ENCODE results near the gene ATP4A.

ATP4A gene

GRCh38 chr19:35516310-35516709 is 47.1 kb downstream of the ATP4A start:
- Histone ChIP-seq H3K27me3 (replicated peaks in 2 of 5; ENCODE audit: control insufficient read depth in 4 of 5, insufficient read depth in 5 of 5, low read length in 4 of 5) (peaks cover 0 to 21% (median 12%) of the 10 kb centered on the region in 5 experiments), H3K9me3 (ENCODE audit: control extremely low read depth in 1 of 5, control insufficient read depth in 4 of 5, insufficient read depth in 2 of 5, low read depth in 1 of 5, low read length in 4 of 5) (no peaks in the 10 kb centered on the region), H3K4me3 (ENCODE audit: control insufficient read depth in 1 of 7, extremely low read depth in 1 of 7, insufficient read depth in 4 of 7, low read depth in 2 of 7, low read length in 6 of 7) (no peak overlapping the region), H3K27ac (ENCODE audit: insufficient read depth in 1 of 2, low read depth in 1 of 2, low read length in 2 of 2, poor library complexity in 1 of 2, severe bottlenecking in 2 of 2) (no peak overlapping the region), H3K4me1 (ENCODE audit: control extremely low read depth in 1 of 4, control insufficient read depth in 4 of 4, insufficient read depth in 4 of 4, low read length in 3 of 4) (peaks cover 0 to 2% (median 0%) of the 10 kb centered on the region in 4 experiments), H3K36me3 (ENCODE audit: control insufficient read depth in 4 of 4, insufficient read depth in 4 of 4, low read length in 3 of 4) (no peaks in the 10 kb centered on the region)
- POLR2A ChIA-PET: no interaction called here
- no CpG with 5 or more reads among the region's 3 CpGs for WGBS (ENCODE audit: insufficient coverage)
- CTCF ChIA-PET: interaction anchor here (0.6 to 1.7 kb wide), 8 partner anchors 8 to 104 kb away, joined by 3 to 5 read pairs (median 4); no protein-coding TSS in a partner anchor
- DNase-seq: no peak

- Histone ChIP-seq H3K4me1 (ENCODE audit: control extremely low read depth in 1 of 4, control insufficient read depth in 4 of 4, insufficient read depth in 4 of 4, low read length in 3 of 4) (peaks cover 0 to 16% (median 13%) of the 10 kb centered on the region in 4 experiments), H3K9me3 (ENCODE audit: control extremely low read depth in 1 of 5, control insufficient read depth in 4 of 5, insufficient read depth in 2 of 5, low read depth in 1 of 5, low read length in 4 of 5) (no peaks in the 10 kb centered on the region), H3K36me3 (ENCODE audit: control insufficient read depth in 4 of 4, insufficient read depth in 4 of 4, low read length in 3 of 4) (no peaks in the 10 kb centered on the region), H3K4me3 (ENCODE audit: control insufficient read depth in 1 of 7, extremely low read depth in 1 of 7, insufficient read depth in 4 of 7, low read depth in 2 of 7, low read length in 6 of 7) (no peak overlapping the region), H3K27me3 (replicated peaks in 2 of 5; ENCODE audit: control insufficient read depth in 4 of 5, insufficient read depth in 5 of 5, low read length in 4 of 5) (peaks cover 0 to 41% (median 20%) of the 10 kb centered on the region in 5 experiments), H3K27ac (ENCODE audit: insufficient read depth in 1 of 2, low read depth in 1 of 2, low read length in 2 of 2, poor library complexity in 1 of 2, severe bottlenecking in 2 of 2) (no peak overlapping the region)
- POLR2A ChIA-PET: no interaction called here
- DNase-seq: no peak
- WGBS (ENCODE audit: insufficient coverage): 46% methylated on average over 15 of the region's 20 CpGs
- CTCF ChIA-PET: interaction anchor here (1.0 to 1.5 kb wide), 3 partner anchors 9 to 303 kb away, joined by 3 to 4 read pairs (median 3); no protein-coding TSS in a partner anchor
Measured at GRCh38 chr19:35514282-35514809, 49.1 kb downstream of the ATP4A start.

DNA sequence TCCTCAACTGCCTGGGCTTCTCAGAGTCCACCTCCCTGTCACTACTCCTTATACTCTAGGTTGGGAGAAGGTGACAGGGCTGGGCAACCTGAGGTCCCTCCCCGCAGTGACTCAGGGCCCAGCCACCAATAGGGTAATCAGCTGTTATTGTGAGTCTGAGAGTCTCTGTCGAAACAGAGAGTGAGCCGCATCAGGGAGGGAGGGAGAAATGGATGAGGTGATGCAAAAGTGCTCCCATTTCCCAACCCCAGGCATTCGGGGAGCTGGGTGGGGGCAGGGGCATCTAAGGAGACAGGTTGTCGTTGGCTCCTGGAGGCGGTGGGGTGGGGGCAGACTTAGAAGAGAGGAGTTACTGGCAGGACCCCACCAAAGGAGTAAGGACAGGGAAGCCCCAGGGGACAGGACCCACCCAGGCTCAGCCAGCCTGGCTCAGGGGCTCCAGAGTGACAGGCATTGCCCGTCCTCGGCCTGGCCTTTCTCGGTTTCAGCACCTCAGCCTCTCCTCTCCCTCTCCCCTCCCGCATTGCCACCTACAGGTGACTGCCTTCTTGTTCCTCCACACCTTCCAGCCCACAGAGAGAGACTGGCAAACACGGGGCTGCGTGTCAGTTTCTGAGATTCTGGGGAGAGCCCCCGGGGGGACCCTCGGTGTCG is 49.7 kb downstream of the ATP4A start, which contains the start of gene DMKN:
Gene DMKN (minus strand): TSS at position 22 of the 654 bp plus-strand sequence. CDS start 174 bp downstream, outside the sequence.
- peaks cover 0 to 19% (median 16%) of the 10 kb centered on the region in 4 experiments for H3K4me1 ChIP-seq (ENCODE audit: control extremely low read depth in 1 of 4, control insufficient read depth in 4 of 4, insufficient read depth in 4 of 4, low read length in 3 of 4)
- H3K27me3 ChIP-seq (replicated peaks in 2 of 5; ENCODE audit: control insufficient read depth in 4 of 5, insufficient read depth in 5 of 5, low read length in 4 of 5): peaks cover 0 to 46% (median 23%) of the 10 kb centered on the region in 5 experiments
- 30% methylated on average over 11 of the region's 15 CpGs for WGBS (ENCODE audit: insufficient coverage)
- ChIA-PET CTCF (interaction anchor here (1.0 to 1.9 kb wide), 6 partner anchors 9 to 304 kb away, joined by 3 to 6 read pairs (median 4); no protein-coding TSS in a partner anchor), POLR2A (interaction anchor here (0.7 kb wide), 1 partner anchor 15 kb away, joined by 5 read pairs; no protein-coding TSS in a partner anchor)
- no peaks in the 10 kb centered on the region for H3K9me3 ChIP-seq (ENCODE audit: control extremely low read depth in 1 of 5, control insufficient read depth in 4 of 5, insufficient read depth in 2 of 5, low read depth in 1 of 5, low read length in 4 of 5)
- DNase-seq: no peak
- H3K4me3 ChIP-seq (ENCODE audit: control insufficient read depth in 1 of 7, extremely low read depth in 1 of 7, insufficient read depth in 4 of 7, low read depth in 2 of 7, low read length in 6 of 7): no peak within 1 kb of the TSS
- H3K27ac ChIP-seq (ENCODE audit: insufficient read depth in 1 of 2, low read depth in 1 of 2, low read length in 2 of 2, poor library complexity in 1 of 2, severe bottlenecking in 2 of 2): no peak within 1 kb of the TSS
- H3K36me3 ChIP-seq (ENCODE audit: control insufficient read depth in 4 of 4, insufficient read depth in 4 of 4, low read length in 3 of 4): no peaks in the 10 kb centered on the region

GRCh38 chr19:35512831-35513627 is 50.4 kb downstream of the ATP4A start:
- Histone ChIP-seq H3K4me1 (ENCODE audit: control extremely low read depth in 1 of 4, control insufficient read depth in 4 of 4, insufficient read depth in 4 of 4, low read length in 3 of 4) (peaks cover 0 to 19% (median 16%) of the 10 kb centered on the region in 4 experiments), H3K36me3 (ENCODE audit: control insufficient read depth in 4 of 4, insufficient read depth in 4 of 4, low read length in 3 of 4) (no peaks in the 10 kb centered on the region), H3K27ac (ENCODE audit: insufficient read depth in 1 of 2, low read depth in 1 of 2, low read length in 2 of 2, poor library complexity in 1 of 2, severe bottlenecking in 2 of 2) (no peak overlapping the region), H3K9me3 (ENCODE audit: control extremely low read depth in 1 of 5, control insufficient read depth in 4 of 5, insufficient read depth in 2 of 5, low read depth in 1 of 5, low read length in 4 of 5) (no peaks in the 10 kb centered on the region), H3K27me3 (replicated peaks in 2 of 5; ENCODE audit: control insufficient read depth in 4 of 5, insufficient read depth in 5 of 5, low read length in 4 of 5) (peaks cover 3 to 51% (median 27%) of the 10 kb centered on the region in 5 experiments), H3K4me3 (ENCODE audit: control insufficient read depth in 1 of 7, extremely low read depth in 1 of 7, insufficient read depth in 4 of 7, low read depth in 2 of 7, low read length in 6 of 7) (no peak overlapping the region)
- no peak for DNase-seq
- WGBS (ENCODE audit: insufficient coverage): 88% methylated on average over 15 of the region's 15 CpGs
- POLR2A ChIA-PET: interaction anchor here (0.7 kb wide), 1 partner anchor 15 kb away, joined by 5 read pairs; no protein-coding TSS in a partner anchor
- CTCF ChIA-PET: interaction anchor here (0.7 to 1.9 kb wide), 5 partner anchors 13 to 145 kb away, joined by 3 to 6 read pairs (median 4); no protein-coding TSS in a partner anchor

DNA sequence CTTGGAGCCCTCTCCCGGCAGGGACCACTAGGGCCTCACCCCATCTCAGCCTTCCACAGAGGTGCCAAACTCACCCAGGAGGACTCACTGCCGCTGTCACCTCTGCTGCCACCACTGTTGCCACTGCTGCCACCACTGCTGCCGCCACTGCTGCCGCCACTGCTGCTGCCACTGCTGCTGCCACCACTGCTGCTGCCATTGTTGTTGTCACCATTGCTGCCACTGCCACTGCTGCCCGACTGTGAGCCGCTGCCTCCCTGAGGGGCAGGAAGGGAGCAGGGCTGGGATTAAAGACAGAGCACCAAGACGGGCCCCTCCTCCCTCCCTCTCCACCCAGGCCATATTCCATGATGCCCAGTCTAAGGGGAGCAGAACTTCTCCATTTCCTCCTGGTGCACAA is 52.1 kb downstream of the ATP4A start:
- Histone ChIP-seq H3K27ac (ENCODE audit: insufficient read depth in 1 of 2, low read depth in 1 of 2, low read length in 2 of 2, poor library complexity in 1 of 2, severe bottlenecking in 2 of 2) (no peak overlapping the region), H3K4me1 (ENCODE audit: control extremely low read depth in 1 of 4, control insufficient read depth in 4 of 4, insufficient read depth in 4 of 4, low read length in 3 of 4) (peaks cover 0 to 19% (median 16%) of the 10 kb centered on the region in 4 experiments), H3K4me3 (ENCODE audit: control insufficient read depth in 1 of 7, extremely low read depth in 1 of 7, insufficient read depth in 4 of 7, low read depth in 2 of 7, low read length in 6 of 7) (no peak overlapping the region), H3K27me3 (replicated peaks in 2 of 5; ENCODE audit: control insufficient read depth in 4 of 5, insufficient read depth in 5 of 5, low read length in 4 of 5) (peaks cover 3 to 61% (median 33%) of the 10 kb centered on the region in 5 experiments), H3K9me3 (ENCODE audit: control extremely low read depth in 1 of 5, control insufficient read depth in 4 of 5, insufficient read depth in 2 of 5, low read depth in 1 of 5, low read length in 4 of 5) (no peaks in the 10 kb centered on the region), H3K36me3 (ENCODE audit: control insufficient read depth in 4 of 4, insufficient read depth in 4 of 4, low read length in 3 of 4) (no peaks in the 10 kb centered on the region)
- 100% methylated on average over 4 of the region's 7 CpGs for WGBS (ENCODE audit: insufficient coverage)
- no peak for DNase-seq
- POLR2A ChIA-PET: no interaction called here
- CTCF ChIA-PET: interaction anchor here (1.1 to 3.9 kb wide), 7 partner anchors 25 to 154 kb away, joined by 4 to 16 read pairs (median 7); partner anchors contain the start of gene FFAR3

- 10% methylated on average over 15 of the region's 15 CpGs for WGBS (ENCODE audit: insufficient coverage)
- no peaks in the 10 kb centered on the region for H3K36me3 ChIP-seq (ENCODE audit: control insufficient read depth in 4 of 4, insufficient read depth in 4 of 4, low read length in 3 of 4)
- peaks cover 0 to 19% (median 16%) of the 10 kb centered on the region in 4 experiments for H3K4me1 ChIP-seq (ENCODE audit: control extremely low read depth in 1 of 4, control insufficient read depth in 4 of 4, insufficient read depth in 4 of 4, low read length in 3 of 4)
- DNase-seq: no peak
- peaks cover 4 to 61% (median 39%) of the 10 kb centered on the region in 5 experiments for H3K27me3 ChIP-seq (replicated peaks in 2 of 5; ENCODE audit: control insufficient read depth in 4 of 5, insufficient read depth in 5 of 5, low read length in 4 of 5)
- H3K9me3 ChIP-seq (ENCODE audit: control extremely low read depth in 1 of 5, control insufficient read depth in 4 of 5, insufficient read depth in 2 of 5, low read depth in 1 of 5, low read length in 4 of 5): no peaks in the 10 kb centered on the region
- POLR2A ChIA-PET: no interaction called here
- H3K4me3 ChIP-seq (ENCODE audit: control insufficient read depth in 1 of 7, extremely low read depth in 1 of 7, insufficient read depth in 4 of 7, low read depth in 2 of 7, low read length in 6 of 7): peak overlapping the region in 2 of 7 experiments; percentile 52 to 75
- no peak overlapping the region for H3K27ac ChIP-seq (ENCODE audit: insufficient read depth in 1 of 2, low read depth in 1 of 2, low read length in 2 of 2, poor library complexity in 1 of 2, severe bottlenecking in 2 of 2)
- CTCF ChIA-PET: interaction anchor here (0.5 to 3.9 kb wide), 25 partner anchors 10 to 198 kb away, joined by 3 to 16 read pairs (median 4); partner anchors contain the start of genes FFAR1, FFAR3 and KRTDAP
Measured at GRCh38 chr19:35510626-35510964, 52.9 kb downstream of the ATP4A start.
